Glutamatergic neuron (in vitro differentiated cells): ENCODE results near the gene MYL2. TPM values are rescaled to one million over a fixed set of nuclear protein-coding genes. Genes with fewer than 3 reads are reported as not detected.

Source experiments
- DNase-seq: peaks from one replicate; pipeline ENCODE4 v3.0.0; 2022
- H3K27ac Mint-ChIP-seq: one replicate; pipeline ENCODE4 v1.8.0; 2020; ENCODE audit warnings: mild to moderate bottlenecking, mixed read lengths, inconsistent platforms; ENCODE audit not compliant: unreplicated experiment
- H3K27me3 Mint-ChIP-seq: one replicate; pipeline ENCODE4 v1.8.0; 2020; ENCODE audit warnings: mild to moderate bottlenecking, moderate library complexity, mixed read lengths, inconsistent platforms; ENCODE audit not compliant: unreplicated experiment
- H3K36me3 Mint-ChIP-seq: one replicate; pipeline ENCODE4 v1.8.0; 2020; ENCODE audit warnings: mild to moderate bottlenecking, mixed read lengths, inconsistent platforms; ENCODE audit not compliant: unreplicated experiment
- H3K4me1 Mint-ChIP-seq: one replicate; pipeline ENCODE4 v1.8.0; 2020; ENCODE audit warnings: mild to moderate bottlenecking, low read depth, mixed read lengths, inconsistent platforms; ENCODE audit not compliant: unreplicated experiment
- H3K4me3 Mint-ChIP-seq: one replicate; pipeline ENCODE4 v1.8.0; 2020; ENCODE audit warnings: mild to moderate bottlenecking, mixed read lengths, inconsistent platforms; ENCODE audit not compliant: unreplicated experiment
- H3K9me3 Mint-ChIP-seq: one replicate; pipeline ENCODE4 v1.8.0; 2020; ENCODE audit warnings: mild to moderate bottlenecking, moderate library complexity, mixed read lengths, inconsistent platforms; ENCODE audit not compliant: unreplicated experiment
- total RNA-seq: library from RNA; stranded (reverse); fragmentation: NEBNext Ultra II Directional; extraction: Animal tissue kit (Norgen Biotek cat#: 25700); gene quantifications from one replicate; pipeline ENCODE4 v1.2.1, GENCODE V29; 2021; ENCODE audit not compliant: unreplicated experiment
- TF ChIP-seq, protein P1 (sequence below): fragments of 200-600 bp; sonication (generic); IDR thresholded peaks from one replicate; pipeline ENCODE4 v1.5.0; 2021; ENCODE audit not compliant: partially characterized antibody, unreplicated experiment

Gene MYL2
- total RNA-seq, 1 donor from 2014 or later = not detected

DNA sequence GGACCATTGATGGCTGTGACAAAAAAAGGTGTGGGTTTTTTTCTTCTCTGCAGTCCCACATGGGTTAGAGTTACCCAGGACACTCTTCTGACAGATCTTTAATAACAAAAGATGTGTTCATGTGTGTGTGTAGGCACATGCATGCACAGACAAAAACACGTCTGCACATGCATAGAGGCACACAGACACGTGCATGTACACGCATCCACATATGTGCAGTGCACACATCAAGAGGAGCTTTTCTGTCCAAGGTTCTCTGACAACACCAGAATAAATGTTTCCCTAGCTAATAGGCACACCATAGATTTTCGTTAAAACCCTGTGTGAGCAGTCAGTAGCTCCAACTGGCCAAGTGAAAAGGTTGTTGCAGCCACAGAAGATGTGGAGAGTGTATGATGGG lies 2.8 kb upstream of the MYL2 start:
- H3K27me3 Mint-ChIP-seq = peaks cover 4% of the 10 kb centered on the region
- no peak for DNase-seq
- H3K27ac Mint-ChIP-seq = no peak overlapping the region
- TF ChIP-seq, protein P1, sequence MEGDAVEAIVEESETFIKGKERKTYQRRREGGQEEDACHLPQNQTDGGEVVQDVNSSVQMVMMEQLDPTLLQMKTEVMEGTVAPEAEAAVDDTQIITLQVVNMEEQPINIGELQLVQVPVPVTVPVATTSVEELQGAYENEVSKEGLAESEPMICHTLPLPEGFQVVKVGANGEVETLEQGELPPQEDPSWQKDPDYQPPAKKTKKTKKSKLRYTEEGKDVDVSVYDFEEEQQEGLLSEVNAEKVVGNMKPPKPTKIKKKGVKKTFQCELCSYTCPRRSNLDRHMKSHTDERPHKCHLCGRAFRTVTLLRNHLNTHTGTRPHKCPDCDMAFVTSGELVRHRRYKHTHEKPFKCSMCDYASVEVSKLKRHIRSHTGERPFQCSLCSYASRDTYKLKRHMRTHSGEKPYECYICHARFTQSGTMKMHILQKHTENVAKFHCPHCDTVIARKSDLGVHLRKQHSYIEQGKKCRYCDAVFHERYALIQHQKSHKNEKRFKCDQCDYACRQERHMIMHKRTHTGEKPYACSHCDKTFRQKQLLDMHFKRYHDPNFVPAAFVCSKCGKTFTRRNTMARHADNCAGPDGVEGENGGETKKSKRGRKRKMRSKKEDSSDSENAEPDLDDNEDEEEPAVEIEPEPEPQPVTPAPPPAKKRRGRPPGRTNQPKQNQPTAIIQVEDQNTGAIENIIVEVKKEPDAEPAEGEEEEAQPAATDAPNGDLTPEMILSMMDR = no peak
- no peaks in the 10 kb centered on the region for H3K4me1 Mint-ChIP-seq
- no peaks in the 10 kb centered on the region for H3K36me3 Mint-ChIP-seq
- peaks cover 2% of the 10 kb centered on the region for H3K9me3 Mint-ChIP-seq
- H3K4me3 Mint-ChIP-seq = no peak overlapping the region

DNA sequence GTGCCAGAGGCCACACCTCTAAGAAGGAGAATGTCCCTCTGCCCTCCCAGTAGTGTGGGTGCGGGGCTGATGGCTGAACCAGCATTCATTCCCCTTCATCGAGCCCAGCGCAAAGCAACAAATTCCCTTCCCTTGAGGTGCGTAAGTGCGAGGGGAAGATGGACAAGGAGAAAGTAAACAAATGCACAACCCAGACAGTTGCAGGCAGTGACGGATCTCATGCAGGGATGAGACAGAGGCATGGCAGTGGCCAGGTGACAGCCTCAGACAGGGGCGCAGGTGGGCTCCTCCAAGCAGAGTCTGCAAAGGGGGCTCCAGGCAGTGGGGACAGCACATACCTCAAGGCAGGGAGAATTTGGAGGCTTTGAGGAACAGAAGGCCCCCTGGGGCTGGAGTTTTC lies 2.3 kb upstream of the MYL2 start:
- Mint-ChIP-seq H3K4me3 (no peak overlapping the region), H3K9me3 (peaks cover 2% of the 10 kb centered on the region), H3K27ac (no peak overlapping the region), H3K4me1 (no peaks in the 10 kb centered on the region), H3K36me3 (no peaks in the 10 kb centered on the region), H3K27me3 (peaks cover 4% of the 10 kb centered on the region)
- TF ChIP-seq, protein P1 = no peak
- DNase-seq = no peak

DNA sequence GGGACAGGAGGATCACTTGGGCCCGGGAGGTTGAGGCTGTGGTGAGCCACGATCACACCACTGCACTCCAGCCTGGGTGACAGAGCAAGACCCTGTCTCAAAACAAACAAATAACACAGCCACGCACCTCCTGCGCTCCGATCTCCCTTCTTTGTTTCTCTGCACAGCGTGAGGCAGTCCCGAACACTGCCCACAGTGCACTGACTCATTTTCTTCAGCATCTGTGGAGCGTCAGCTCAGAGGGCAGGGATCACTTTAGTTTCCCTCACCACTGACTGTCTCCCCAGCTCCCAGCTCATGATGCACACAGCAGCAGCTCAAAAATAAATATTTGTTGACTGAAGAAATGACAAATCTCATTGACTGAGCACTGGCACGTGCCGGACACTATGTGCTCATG lies 883 bp upstream of the MYL2 start:
- no peak for DNase-seq
- no peak overlapping the region for H3K4me3 Mint-ChIP-seq
- peaks cover 4% of the 10 kb centered on the region for H3K27me3 Mint-ChIP-seq
- TF ChIP-seq, protein P1 = no peak
- H3K4me1 Mint-ChIP-seq = no peaks in the 10 kb centered on the region
- H3K27ac Mint-ChIP-seq = no peak overlapping the region
- H3K9me3 Mint-ChIP-seq = peaks cover 2% of the 10 kb centered on the region
- H3K36me3 Mint-ChIP-seq = no peaks in the 10 kb centered on the region

DNA sequence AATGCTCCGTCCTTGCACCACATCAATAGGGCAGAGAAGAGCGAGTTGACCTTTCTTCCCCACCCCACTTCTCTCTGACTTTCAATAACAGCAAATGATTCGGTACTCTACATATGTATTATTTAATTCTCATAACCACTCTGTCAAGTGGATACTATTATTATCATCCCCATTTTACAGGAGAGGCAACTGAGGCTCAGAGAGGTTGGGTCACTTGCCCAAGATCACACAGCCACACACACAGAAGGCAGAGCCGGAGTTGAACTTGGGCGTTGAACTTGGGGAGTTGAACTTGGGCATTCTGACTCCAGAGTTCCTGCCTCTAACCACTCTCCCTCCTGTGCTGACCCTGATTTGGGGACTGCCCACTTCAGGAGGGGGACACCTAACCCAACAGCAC lies 659 bp downstream of the MYL2 start:
- H3K9me3 Mint-ChIP-seq = peaks cover 2% of the 10 kb centered on the region
- peaks cover 4% of the 10 kb centered on the region for H3K27me3 Mint-ChIP-seq
- no peak for DNase-seq
- TF ChIP-seq, protein P1 = no peak
- no peak overlapping the region for H3K27ac Mint-ChIP-seq
- no peaks in the 10 kb centered on the region for H3K4me1 Mint-ChIP-seq
- no peak overlapping the region for H3K4me3 Mint-ChIP-seq
- H3K36me3 Mint-ChIP-seq = no peaks in the 10 kb centered on the region

DNA sequence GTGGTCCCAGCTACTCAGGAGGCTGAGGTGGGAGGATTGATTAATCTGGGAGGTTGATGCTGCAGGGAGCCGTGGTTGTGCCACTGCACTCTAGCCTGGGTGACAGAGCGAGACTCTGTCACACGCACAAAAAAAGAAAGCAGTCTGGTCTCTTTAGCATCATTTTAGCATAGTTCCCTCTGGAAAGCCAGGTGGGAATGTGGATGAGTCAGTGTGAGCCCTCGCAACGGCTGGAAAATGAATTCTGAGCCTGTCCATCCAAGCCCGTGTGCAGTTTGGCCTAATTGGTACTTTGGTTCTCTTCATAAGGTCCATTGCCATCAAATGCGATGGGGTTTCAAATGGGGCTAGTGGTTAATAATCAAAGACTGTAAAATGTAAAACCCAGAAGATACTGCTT lies 2.4 kb downstream of the MYL2 start:
- Mint-ChIP-seq H3K27me3 (peaks cover 4% of the 10 kb centered on the region), H3K4me3 (no peak overlapping the region), H3K9me3 (peaks cover 2% of the 10 kb centered on the region), H3K36me3 (no peaks in the 10 kb centered on the region), H3K4me1 (no peaks in the 10 kb centered on the region), H3K27ac (no peak overlapping the region)
- TF ChIP-seq, protein P1 = no peak
- DNase-seq = no peak
